Endodermal cell (in vitro differentiated cells): Measurements from ENCODE around the gene SFMBT2. TPM values are rescaled to one million over a fixed set of nuclear protein-coding genes. Genes with fewer than 3 reads are reported as not detected.

Experiments
- DNase-seq: peaks from one replicate; pipeline ENCODE4 v3.0.0-alpha.2; 2017
- H3K27ac ChIP-seq: 2 replicates; pipeline ENCODE4 v1.5.1; 2013; ENCODE audit warnings: mild to moderate bottlenecking, low read depth, low read length, moderate library complexity
- H3K27me3 ChIP-seq: 2 replicates; pipeline ENCODE4 v1.6.1; 2013; ENCODE audit warnings: mild to moderate bottlenecking, low read length, moderate library complexity; ENCODE audit not compliant: insufficient read depth, control insufficient read depth, poor library complexity, severe bottlenecking
- H3K36me3 ChIP-seq: 2 replicates; pipeline ENCODE4 v1.7.0; 2013; ENCODE audit warnings: mild to moderate bottlenecking, low read length, moderate library complexity; ENCODE audit not compliant: control insufficient read depth, insufficient read depth
- H3K4me1 ChIP-seq: one replicate; pipeline ENCODE4 v1.7.0; 2013; ENCODE audit warnings: low read length; ENCODE audit not compliant: control insufficient read depth, insufficient read depth
- H3K4me3 ChIP-seq: 2 replicates; pipeline ENCODE4 v1.5.1; 2013; ENCODE audit warnings: mild to moderate bottlenecking, low read length, moderate library complexity
- H3K9ac ChIP-seq: 2 replicates; pipeline ENCODE4 v1.6.1; 2013; ENCODE audit warnings: mild to moderate bottlenecking, low read length, moderate library complexity; ENCODE audit not compliant: poor library complexity, severe bottlenecking; ENCODE audit errors: extremely low read depth
- H3K9me3 ChIP-seq: 2 replicates; pipeline ENCODE4 v1.6.1; 2013; ENCODE audit warnings: mild to moderate bottlenecking, low read length, moderate library complexity; ENCODE audit not compliant: control insufficient read depth
- H3K27ac Mint-ChIP-seq: 2 replicates; pipeline ENCODE4 v1.8.0; 2020; ENCODE audit warnings: mixed read lengths
- H3K27me3 Mint-ChIP-seq: 2 replicates; pipeline ENCODE4 v1.8.0; 2021; ENCODE audit warnings: mild to moderate bottlenecking, mixed read lengths; ENCODE audit not compliant: insufficient read depth
- H3K36me3 Mint-ChIP-seq: 2 replicates; pipeline ENCODE4 v1.8.0; 2020; ENCODE audit warnings: low read depth, mixed read lengths
- H3K4me1 Mint-ChIP-seq: 2 replicates; pipeline ENCODE4 v1.8.0; 2020; ENCODE audit warnings: mixed read lengths
- H3K4me3 Mint-ChIP-seq: 2 replicates; pipeline ENCODE4 v1.8.0; 2020; ENCODE audit warnings: mild to moderate bottlenecking, moderate library complexity, mixed read lengths
- H3K9me3 Mint-ChIP-seq: 2 replicates; pipeline ENCODE4 v1.8.0; 2020; ENCODE audit warnings: mild to moderate bottlenecking, mixed read lengths
- CTCF ChIP-seq: fragments of 200-600 bp; sonication (generic); conservative IDR thresholded peaks from 2 replicates; pipeline ENCODE4 v1.5.0; 2021; ENCODE audit warnings: antibody characterized with exemption, mild to moderate bottlenecking
- WGBS, 2 experiments: methylation state at CpG; one replicate each; pipeline versions ENCODE4 v1.1.5 to v1.1.7; 2013; ENCODE audit warnings: missing lambda C conversion rate in 2 of 2, mixed read lengths in 1 of 2; ENCODE audit not compliant: insufficient coverage in 1 of 2, insufficient read length in 1 of 2; 5-methylcytosine and 5-hydroxymethylcytosine counted together
- total RNA-seq, 2 donors: library from RNA; stranded (reverse); fragmentation: NEBNext Ultra II Directional in 1 of 2; extraction: Animal tissue kit (Norgen Biotek cat#: 25700) in 1 of 2; gene quantifications; 2 replicates in 1 of 2; 3 replicates in 1 of 2; pipeline ENCODE4 v1.2.1, GENCODE V29; 2021

SFMBT2 gene
- total RNA-seq, 2 donors from 2014 or later = 3.9 to 5.3 TPM

GRCh38 chr10:7293378-7293920, 117.4 kb downstream of the SFMBT2 start:
- Histone ChIP-seq H3K36me3 (no peaks in the 10 kb centered on the region), H3K9me3 (no peaks in the 10 kb centered on the region), H3K4me3 (no peak overlapping the region), H3K27me3 (no peaks in the 10 kb centered on the region), H3K9ac (no peak overlapping the region), H3K4me1 (no peaks in the 10 kb centered on the region), H3K27ac (no peak overlapping the region)
- H3K4me1 Mint-ChIP-seq = no peaks in the 10 kb centered on the region
- 75 to 80% methylated on average over 1 to 3 of the region's 3 CpGs for WGBS, 2 experiments
- H3K4me3 Mint-ChIP-seq = no peak overlapping the region
- no peaks in the 10 kb centered on the region for H3K27me3 Mint-ChIP-seq
- H3K27ac Mint-ChIP-seq = no peak overlapping the region
- DNase-seq = no peak
- H3K36me3 Mint-ChIP-seq = no peaks in the 10 kb centered on the region
- H3K9me3 Mint-ChIP-seq = no peaks in the 10 kb centered on the region
- TF ChIP-seq CTCF = no peak

- H3K36me3 Mint-ChIP-seq = no peaks in the 10 kb centered on the region
- no peak overlapping the region for H3K27ac ChIP-seq
- no peak for TF ChIP-seq CTCF
- DNase-seq = no peak
- H3K4me3 ChIP-seq = no peak overlapping the region
- H3K9me3 Mint-ChIP-seq = no peaks in the 10 kb centered on the region
- no peaks in the 10 kb centered on the region for H3K4me1 ChIP-seq
- H3K4me1 Mint-ChIP-seq = no peaks in the 10 kb centered on the region
- H3K27ac Mint-ChIP-seq = no peak overlapping the region
- WGBS, 2 experiments = 79 to 87% methylated on average over 3 to 8 of the region's 8 CpGs
- H3K27me3 ChIP-seq = no peaks in the 10 kb centered on the region
- no peak overlapping the region for H3K4me3 Mint-ChIP-seq
- no peaks in the 10 kb centered on the region for H3K9me3 ChIP-seq
- no peaks in the 10 kb centered on the region for H3K36me3 ChIP-seq
- H3K9ac ChIP-seq = no peak overlapping the region
- H3K27me3 Mint-ChIP-seq = no peaks in the 10 kb centered on the region
These were observed 119.2 kb downstream of the SFMBT2 start for GRCh38 chr10:7291487-7292270.

DNA sequence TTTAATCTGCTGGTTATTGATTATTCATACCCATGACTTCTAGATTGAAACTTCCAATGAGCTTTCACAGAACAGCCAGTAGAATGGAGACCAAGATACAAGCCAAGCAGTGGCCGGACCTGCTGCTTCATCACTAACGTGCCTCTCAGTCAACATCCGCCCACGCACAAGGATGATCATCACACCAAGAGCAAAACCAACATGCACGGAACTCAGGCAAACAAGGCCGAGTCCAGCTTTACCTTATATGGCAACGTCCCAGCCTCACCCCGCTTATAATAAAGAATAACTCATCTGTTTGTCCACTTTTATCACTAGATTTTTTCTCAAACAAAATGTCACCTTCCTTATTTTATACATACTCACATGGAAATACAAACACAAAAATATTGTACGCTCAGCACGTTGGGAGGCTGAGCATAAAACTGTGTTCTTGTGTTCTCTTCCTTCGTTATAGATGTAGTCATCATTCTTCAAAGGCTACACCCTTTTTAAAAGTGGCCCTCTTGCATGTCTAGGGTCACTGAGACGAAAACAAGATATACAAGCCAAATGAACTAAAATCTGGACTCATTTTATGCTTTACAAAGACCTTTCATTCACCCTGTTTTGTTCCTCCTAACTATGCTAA, 122.7 kb downstream of the SFMBT2 start:
- Mint-ChIP-seq H3K4me1 (no peaks in the 10 kb centered on the region), H3K27ac (no peak overlapping the region), H3K9me3 (no peaks in the 10 kb centered on the region), H3K36me3 (no peaks in the 10 kb centered on the region), H3K27me3 (no peaks in the 10 kb centered on the region), H3K4me3 (no peak overlapping the region)
- 95 to 98% methylated on average over 8 to 12 of the region's 12 CpGs for WGBS, 2 experiments
- Histone ChIP-seq H3K27ac (no peak overlapping the region), H3K9me3 (no peaks in the 10 kb centered on the region), H3K36me3 (no peaks in the 10 kb centered on the region), H3K9ac (no peak overlapping the region), H3K4me3 (no peak overlapping the region), H3K27me3 (no peaks in the 10 kb centered on the region), H3K4me1 (no peaks in the 10 kb centered on the region)
- no peak for TF ChIP-seq CTCF
- DNase-seq = no peak
